SIG-M5 treated with dmso at 0.1 percent for 504 hours (cell line): ENCODE data around the gene DNAH17.

Experiments
- DNase-seq: peaks from one replicate; lab custom pipeline; 2025; ENCODE audit not compliant: unreplicated experiment; lab: John Stamatoyannopoulos, UW

DNAH17 gene

DNA sequence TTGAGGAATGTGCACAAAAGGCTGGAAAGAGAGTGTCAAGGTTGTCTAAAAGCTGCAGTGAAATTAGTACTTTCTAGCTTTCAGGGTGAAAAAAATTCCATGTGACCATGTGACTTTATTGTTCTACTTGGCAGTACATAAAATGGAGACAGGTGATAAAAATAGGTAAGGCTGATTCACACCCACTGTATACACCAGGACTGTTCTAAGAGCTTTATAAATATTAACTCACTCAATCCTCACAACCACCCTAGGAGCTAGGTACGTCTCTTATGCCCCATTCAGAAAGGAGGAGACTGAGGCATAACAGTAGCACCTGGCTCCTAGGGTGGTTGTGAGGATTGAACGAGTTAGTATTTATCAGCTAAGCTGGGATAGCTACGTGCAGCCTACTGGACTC lies 28.2 kb upstream of the DNAH17 start:
- no peak for DNase-seq

DNA sequence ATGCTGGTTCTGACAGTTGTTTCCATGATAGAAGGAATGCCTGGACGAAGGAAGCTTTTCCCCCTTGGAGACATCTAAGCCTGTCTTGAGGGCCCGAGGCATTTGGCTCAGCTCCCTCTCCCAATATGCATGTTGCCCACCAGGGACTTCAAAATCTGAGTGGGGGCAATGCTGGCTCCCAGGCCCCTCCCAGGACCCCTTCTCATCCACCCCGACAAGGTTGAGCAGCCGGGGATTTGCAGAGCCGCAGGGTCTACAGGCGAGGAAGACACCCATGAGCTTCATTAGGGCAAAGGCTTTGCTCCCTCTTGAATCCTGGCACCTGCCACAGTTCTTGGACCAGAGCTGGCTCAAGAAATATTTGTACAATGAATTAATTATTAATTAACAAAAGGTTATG lies 25.1 kb upstream of the DNAH17 start:
- no peak for DNase-seq

DNA sequence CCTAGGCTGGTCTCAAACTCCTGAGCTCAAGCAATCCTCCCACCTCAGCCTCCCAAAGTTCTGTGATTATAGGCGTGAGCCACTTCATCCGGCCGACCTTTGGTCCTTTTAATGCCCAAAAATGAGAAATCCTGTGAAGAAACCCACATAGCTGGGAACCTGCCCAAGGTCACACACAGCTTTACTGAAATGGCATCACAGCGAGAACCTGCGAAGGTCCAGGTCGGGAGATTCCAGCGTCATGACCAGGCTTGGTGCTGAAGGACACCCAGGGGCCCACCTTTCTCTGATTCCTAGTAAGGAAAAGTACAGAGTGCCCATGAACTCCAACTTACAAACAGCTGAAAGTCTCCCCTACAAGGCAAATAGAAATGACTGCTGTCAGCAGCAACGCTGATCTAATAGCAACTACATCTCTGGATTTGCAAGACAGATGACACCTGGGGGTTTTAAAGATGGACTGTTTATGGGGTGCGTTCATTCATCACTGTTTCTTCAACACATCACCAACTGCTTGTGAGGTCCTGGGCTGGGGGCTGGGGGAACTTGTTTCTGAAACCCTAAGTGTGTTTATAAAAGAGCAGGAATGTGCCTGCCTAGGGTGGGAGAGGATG lies 24.5 kb upstream of the DNAH17 start:
- DNase-seq, result no peak

DNA sequence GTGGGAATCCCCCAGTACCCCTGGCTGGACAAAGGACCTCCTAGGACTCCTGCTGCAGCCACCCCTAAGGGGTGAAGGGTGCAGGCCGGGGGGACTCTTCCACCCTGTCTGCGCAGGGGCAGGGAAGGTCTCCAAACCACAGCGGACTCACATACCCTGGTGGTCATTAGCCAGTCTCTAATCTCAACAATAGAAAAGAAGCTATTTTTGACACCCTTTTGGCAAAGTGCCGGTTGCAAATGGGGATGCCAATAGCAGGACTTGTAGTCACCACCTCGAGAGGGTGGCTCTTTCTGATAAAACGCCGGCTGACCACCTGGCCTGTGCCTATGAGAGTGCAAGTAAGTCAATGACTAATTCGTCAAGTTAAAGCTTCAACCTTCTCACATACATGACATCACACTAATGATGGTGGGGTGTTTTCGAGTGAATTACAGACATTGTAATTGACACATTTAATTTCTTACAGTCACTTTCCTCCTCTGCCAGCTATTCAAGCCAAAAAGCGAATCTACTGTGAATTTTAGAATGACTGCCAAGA lies 23.1 kb upstream of the DNAH17 start:
- no peak for DNase-seq

DNA sequence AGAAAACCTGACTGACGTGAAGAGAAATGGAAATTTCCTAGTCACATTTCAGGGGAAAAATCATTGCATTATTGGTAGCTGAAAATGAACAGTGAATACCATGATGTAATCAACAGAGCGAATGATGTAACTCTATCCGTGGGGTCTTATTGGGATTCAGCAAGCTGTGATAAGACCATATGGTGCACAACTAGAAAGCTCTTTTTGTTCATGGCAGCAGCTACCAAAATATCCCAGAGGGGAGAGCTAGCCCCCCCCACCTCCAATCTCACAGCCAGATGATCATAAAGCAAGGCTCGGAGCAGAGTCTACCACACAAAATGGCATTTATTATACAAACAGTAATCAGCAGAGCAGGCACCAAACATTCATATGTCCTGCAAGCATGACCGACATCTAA lies 22.2 kb upstream of the DNAH17 start:
- peak; percentile 7 for DNase-seq

DNA sequence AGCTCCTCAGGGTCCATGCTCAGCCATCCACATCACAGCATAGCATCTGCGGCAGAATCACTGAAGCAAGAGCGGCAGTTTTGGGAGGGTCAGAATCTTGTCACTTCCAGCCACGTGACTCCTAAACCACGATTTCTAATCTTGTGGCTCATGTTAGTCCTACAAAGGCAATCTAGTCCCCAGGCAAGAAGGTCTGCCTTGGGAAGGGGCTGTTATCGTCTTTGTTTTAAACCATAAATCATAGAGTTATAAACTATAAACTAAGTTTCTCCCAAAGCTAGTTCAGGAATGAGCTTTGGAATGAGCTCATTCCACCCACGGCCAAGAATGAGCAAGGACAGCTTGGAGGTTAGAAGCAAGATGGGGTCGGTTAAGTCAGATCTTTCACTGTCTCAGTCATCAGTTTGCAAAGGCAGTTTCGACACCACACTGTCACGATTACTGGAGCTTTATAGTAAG lies 20.8 kb upstream of the DNAH17 start:
- peak; percentile 48 for DNase-seq

DNA sequence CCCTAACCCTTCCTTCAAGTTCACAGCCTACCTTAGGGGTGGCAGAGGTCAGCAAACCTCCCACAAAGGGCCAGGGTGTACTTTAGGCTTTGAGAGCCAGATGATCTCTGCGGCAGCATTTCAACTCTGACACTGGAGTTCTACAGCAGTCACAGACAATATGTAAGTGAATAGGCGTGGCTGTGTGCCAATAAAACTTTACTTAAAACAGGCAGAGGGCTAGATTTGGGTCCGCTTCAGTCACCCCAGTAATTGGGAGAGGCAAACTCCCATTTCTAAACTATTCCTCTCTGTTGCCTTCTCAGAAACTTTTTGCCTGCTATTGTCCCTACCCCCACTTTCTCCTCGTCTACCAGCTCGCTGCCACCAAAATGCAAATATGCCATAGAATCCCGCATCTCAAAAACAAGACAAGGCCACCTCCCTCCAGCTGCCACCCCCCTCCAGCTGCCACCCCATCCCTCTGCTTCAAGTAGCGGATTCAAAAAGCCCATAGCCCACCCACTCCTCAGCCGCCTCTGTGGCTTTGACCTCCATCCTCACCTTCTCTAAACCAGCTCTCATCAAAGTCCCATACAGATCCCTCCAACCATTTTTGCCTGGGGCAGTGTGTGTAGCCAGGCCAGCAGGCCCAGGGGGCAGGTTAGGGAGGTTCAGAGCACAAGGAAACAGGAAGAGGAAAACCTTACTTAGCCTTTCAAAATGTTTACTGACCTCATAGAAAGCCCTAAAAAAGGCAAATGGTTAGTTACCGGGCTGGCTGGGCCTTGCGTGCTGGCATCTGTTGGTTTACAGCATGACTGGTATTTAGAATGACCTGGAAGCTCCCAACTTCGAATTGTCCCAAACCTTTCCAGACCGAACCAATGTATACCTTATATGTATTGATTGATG lies 19.9 kb upstream of the DNAH17 start:
- DNase-seq, result no peak

DNA sequence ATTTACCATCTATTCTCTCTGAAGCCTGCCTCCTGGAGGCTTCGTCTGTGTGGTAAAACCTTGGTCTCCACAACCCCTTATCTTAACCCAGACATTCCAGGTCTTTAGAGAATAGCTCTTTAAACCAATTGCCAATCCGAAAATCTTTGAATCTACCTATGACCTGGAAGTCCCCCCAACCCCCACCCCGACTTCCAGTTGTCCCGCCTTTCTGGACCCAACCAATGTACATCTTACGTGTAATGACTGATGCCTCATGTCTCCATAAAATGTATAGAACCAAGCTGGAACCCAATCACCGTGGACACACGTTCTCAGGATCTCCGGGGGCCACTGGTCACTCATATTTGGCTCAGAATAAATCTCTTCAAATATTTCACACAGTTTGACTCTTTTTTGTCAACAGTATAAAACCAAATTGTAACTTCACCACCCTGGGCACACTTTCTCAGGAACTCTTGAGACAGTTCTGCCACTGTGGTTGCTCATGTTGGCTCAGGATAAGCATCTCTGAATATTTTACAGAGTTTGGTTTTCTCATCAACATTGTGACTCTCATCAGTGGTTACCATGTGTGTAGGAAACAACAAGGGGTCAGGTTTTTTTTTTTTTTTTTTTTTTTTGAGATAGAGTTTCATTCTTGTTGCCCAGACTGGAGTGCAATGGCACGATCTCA lies 18.1 kb upstream of the DNAH17 start:
- no peak for DNase-seq

DNA sequence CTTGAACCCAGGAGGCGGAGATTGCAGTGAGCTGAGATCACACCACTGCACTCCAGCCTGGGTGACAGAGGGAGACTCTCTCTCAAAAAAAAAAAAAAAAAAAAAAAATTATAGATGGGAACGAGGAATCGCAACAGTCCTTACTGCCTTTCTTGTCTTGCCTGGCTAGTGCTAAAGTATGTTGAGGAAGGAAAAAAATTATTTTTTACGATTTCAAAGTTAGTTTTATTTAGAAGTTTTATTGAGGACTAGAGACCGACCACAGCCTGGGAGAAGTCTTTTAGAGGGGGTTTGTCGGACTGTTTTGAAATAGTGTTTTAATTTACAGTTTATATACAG lies 15.8 kb upstream of the DNAH17 start:
- DNase-seq, result no peak

DNA sequence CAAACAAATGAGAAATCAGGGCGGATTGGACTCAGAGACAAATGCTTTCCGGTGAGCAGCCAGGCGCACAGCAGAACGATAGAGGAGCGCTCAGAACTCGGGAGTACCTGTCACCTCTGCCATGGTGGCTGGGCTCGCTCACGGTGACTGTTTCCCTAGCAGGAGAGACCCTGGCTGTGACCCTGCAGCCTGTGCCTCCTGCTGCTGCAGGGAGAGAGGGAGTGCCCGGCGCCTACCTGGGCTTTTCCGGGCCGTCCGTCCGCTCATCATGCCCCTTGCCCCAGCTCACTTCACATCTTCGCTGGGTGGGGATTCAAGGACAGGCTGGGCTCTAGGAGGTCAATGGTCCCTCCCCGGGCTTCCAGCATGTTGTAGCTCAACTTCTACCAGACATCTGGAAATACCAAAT lies 14.1 kb upstream of the DNAH17 start:
- DNase-seq, result no peak

DNA sequence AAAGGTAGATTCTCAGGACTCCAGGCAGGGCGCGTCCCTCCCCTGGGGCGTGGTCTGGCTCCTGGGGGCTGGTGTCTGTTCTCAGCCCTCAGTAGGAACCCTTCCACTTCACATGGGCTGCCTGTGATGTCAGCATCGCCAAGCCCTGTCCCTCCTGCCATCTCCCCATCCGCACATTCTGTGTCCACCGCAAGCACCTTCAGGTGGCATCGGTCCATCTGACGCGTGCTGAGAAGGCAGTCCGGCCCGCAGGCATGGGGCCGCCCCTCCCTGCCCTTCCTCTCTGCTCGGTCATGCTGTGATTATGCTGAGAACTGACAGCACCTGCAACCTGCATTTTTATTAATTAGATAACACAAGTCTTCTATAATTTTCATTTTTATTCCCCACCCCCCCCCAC lies 12.7 kb upstream of the DNAH17 start:
- DNase-seq, result no peak

DNA sequence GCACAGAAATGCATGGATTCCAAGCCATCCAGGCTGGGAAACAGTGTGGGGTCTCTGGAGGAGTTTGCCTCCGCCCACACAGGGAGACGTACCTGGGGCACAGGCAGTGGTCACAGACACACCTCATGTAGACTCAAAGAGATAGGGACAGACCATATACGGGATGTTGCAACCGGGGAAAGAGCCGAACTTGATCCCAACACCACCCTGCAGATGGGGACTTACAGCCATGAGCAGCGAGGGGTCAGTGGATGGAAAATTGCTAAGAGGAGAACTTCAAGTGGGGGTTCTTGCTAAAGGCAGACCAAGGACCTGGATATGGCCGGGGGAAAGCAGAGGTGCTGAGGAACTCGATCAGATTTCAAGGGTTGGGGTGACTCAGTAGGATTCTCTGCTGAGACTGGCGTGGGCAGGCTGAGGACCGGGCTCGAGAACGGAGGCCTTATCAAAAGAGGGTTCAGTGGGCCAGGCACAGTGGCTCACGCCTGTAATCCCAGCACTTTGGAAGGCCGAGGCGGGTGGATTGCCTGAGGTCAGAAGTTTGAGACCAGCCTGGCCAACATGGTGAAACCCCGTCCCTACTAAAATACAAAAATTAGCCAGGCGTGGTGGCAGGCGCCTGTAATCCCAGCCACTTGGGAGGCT lies 12.0 kb upstream of the DNAH17 start:
- no peak for DNase-seq

DNA sequence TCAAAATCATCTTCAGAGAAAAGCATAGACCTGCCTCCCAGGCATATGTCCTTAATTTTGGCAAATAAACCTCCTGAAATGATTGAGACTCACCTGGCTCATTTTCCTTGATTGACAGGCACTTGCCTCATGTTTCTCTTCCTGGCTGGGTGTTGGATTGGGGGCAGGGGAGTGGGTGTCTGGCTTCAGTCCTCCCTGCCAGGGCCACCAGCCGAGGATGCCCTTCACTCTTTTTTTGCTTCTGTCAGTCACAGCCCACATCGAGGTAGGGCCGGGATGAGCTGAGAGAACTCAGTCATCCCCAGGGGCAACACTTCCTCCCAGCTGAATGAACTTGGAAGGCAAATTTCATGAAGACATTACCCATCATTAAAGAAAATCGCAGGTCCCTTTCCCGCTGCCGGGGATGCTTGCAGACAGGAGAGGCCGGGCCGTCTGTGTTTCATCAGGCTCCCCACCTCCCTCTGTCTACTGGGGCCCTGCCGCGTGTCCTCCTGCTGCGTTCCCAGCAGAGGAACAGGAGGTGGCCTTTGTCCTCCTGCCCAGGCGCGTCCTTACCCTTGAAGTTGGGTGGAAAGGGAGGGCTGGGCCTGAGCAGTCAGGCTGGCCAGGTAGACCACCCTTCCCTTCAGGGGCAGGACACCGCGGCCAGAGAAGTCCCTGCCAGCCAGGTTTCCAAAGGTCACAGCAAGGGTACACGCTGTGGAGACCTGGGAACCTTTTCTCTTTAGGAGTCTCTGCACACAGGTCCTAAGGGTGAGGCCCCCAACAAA lies 11.2 kb upstream of the DNAH17 start:
- DNase-seq, result no peak

DNA sequence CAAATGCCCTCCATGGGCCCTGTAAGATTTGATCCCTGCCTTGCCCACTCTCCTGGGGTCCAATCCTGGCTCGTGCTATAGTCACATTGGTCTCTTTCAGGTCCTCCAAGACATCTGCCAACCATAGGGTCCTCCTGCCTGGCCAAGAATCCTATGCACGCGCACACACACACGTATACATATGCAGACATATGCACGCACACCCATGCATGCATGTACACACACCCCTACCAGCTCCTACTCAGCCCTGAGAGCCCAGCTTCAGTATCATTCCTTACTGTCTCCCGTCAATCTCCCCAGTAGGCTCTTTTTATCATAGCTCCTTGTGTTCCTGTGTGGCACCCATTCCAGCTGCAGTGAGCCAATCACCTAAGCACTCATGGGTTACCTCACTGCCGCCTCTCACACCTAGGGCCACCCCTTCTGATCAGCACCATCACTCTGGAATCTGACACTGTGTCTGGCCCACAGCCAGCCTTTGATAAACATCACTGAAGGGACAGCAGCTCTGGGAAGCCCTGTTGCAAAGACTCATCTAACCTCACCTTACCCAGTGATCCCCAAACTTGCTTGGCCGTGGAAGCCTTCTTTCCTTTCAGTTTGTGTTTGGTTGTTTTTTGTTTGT lies 7.9 kb upstream of the DNAH17 start:
- DNase-seq, result no peak

DNA sequence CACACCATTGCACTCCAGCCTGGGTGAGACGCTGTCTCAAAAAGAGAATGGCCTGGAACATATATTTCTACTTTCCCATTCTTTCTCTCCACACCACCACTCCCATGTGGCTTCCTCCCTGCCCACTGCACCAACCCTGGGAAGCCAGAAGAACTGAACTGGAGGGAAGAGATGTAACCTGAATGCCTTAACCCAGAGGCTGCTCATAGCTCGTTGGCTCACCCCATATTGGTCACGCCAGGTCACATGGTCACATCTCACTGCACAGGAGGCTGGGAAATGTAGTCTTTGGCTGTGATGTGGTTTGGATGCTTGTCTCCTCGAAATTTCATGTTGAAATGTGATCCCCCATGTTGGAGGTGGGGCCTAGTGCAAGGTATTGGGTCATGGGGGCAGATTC lies 5.9 kb upstream of the DNAH17 start:
- DNase-seq, result peak; percentile 15

DNA sequence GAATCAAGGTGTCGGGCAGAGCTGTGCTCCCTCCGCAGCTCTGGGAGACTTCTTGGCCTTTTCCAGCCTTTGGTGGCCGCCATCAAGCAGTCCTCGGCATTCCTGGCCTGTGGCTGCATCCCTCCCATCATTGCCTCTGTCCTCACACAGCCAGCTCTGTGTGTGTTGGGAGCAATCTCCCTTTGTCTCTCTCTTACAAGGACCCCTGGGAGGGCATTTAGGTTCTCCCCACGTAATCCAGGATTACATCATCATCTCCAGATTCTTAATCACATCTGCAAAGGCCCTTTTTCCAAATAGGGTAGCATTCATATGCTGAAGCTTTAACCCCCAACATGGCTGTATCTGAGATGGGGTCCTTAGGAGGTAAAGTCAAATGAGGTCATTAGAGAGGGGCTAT lies 4.1 kb upstream of the DNAH17 start:
- no peak for DNase-seq

DNA sequence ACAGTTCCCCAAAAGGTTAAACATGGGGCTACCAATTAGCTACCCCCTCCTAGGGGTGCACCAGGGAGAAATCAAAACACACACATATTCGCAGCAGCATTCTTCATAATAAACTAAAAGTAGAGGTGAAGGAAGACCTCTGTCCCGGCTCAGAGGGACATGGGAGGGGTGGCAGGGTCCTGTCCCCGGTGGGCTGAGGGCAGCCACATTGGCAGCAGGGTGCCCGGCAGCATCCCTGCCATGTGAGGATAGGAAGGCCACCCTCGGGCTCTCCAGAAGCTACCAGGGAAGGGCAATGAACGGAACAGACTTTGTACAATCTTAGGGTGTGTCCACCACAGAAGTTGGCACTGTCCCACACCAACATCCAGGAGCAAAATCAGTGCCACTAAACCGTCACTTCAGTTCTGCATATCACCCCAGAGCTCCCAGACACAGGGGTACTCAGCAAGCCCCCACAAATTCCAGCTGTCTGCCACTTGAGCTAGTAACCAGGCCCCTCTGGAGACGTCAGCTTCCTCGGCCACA lies 3.1 kb upstream of the DNAH17 start:
- no peak for DNase-seq

DNA sequence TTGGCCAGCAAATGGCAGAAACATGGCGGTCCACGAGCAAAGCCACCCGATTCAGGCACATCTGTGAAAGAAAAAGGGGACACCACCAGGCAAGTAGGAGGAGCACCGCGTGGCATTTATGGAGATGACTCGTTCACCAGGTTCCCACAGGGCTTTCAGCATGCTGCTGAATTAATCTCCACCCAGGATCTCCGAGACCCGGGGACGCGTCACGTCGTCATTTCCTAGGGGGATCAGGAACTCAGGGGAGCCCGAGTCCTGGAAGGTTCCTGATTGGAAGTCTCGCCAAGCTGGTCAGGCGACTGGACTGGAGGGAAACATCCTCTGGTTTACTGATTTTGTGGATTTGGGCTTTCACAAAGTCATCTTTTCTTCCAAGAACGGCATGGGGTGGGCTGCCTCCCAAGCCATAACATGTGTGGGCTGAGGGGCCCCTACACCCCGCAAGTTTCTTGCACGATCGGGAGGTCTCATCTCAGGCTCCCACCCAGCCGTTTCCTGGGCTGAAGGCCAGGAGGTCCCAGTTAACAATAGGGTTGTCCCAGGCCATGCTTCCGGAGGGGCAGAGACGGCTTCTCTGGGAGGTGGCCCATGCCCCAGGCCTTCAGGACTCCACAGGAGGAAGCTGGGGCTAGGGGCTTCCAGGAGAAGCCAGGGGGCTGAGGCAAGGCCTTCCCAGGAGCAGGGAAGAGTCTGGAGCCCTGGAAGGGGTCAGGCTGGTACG lies 645 bp downstream of the DNAH17 start:
- no peak for DNase-seq

DNA sequence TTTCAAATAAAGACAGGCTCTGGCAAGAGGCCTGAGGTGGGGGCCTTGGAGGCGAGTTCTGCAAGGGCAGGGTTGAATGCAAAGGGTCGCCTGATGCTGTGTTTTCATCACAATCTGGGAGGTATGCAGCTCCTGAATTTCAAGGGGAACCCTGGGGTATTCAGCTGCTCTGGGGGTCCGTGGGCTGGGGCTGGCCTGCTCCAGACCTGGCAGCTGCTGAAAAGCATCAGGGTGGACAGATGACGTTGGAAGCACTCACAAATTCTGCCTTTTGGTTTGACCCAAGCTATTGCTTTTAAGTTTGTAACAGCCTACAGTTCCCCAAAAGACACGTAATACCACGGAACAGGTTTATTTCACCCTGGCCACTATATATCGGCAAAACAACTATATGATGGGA lies 1.3 kb downstream of the DNAH17 start:
- no peak for DNase-seq
